ENCODE results near the gene ECSCR. TPM values are rescaled to one million over a fixed set of nuclear protein-coding genes. Genes with fewer than 3 reads are reported as not detected.
"Not testable (repeated sequence)": the region's sequence is repeated elsewhere in the genome, so short reads cannot be mapped to it uniquely, and the experiment has no call there.

Gene ECSCR
- polyA plus RNA-seq, 5 donors = 58.1 to 76.8 (median 67.5) TPM

DNA sequence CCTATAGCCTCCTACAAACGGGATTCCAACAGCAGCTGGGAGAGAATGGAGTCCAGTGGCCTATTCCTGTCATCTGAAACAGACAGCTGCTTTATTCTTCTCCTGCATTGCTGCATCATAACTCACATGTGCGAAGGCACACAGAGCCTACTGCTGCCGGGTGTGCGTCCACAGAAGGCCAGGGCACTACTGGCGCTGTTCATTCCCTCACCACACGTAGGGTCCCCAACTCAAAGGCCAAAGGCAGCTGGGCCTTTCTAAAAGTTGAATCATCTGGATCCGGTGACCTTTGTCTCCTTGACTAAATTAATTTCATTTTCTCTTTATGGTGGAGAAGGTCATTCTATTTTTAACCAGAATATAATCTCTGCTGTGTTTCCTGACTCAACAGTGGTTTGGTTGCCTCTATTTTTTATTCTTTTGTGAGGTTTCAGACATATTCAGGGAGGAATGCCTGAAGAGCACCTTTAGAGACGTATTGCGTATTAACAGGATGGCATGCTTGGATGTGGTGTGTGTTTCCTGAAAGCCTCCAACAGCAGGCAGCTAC is 47.9 kb downstream of the ECSCR start:
- DNase-seq = no peak

DNA sequence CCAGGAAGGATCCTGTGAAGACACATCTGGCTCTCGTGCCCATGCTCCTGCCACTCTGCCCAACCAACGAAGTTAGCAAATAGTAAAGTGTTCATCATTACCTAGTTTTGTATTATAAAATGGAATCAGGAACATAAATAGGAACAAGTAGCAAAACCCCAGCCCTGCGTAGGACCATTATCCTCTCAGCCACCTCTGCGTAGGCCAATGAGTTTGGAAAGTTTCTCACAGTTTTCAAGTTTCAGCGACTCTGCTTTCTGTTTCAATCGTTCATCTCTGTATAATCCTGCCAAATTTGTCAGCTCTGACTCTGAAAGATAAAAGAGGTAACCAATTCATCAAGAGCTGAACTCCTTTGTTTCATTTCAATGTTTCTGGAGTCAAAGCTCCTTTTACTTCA is 48.6 kb downstream of the ECSCR start:
- DNase-seq = no peak

- no peak for DNase-seq
Observed at GRCh38 chr5:139413153-139413552, 49.4 kb downstream of the ECSCR start.

- DNase-seq = no peak
Observed at GRCh38 chr5:139410993-139411828, 51.3 kb downstream of the ECSCR start.

GRCh38 chr5:139410121-139410992 is 52.2 kb downstream of the ECSCR start:
- no peak for DNase-seq

- not testable (repeated sequence) for DNase-seq
Observed at GRCh38 chr5:139409116-139409515, 53.4 kb downstream of the ECSCR start.

DNA sequence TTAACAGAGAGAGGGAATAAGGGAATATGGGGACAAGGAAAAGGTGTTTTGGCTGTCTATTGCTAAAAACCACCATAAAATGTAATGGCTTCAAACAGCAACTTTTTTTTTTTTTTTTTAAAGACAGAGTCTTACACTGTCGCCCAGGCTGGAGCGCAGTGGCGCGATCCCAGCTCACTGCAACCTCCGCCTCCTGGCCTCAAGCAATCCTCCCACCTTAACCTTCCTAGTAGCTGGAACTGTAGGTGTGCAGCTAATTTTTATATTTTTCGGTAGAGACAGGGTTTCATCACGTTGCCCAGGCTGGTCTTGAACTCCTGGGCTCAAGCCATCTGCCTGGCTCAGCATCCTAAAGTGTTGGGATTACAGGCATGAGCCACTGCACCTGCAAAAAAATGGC is 54.4 kb downstream of the ECSCR start:
- no peak for DNase-seq

DNA sequence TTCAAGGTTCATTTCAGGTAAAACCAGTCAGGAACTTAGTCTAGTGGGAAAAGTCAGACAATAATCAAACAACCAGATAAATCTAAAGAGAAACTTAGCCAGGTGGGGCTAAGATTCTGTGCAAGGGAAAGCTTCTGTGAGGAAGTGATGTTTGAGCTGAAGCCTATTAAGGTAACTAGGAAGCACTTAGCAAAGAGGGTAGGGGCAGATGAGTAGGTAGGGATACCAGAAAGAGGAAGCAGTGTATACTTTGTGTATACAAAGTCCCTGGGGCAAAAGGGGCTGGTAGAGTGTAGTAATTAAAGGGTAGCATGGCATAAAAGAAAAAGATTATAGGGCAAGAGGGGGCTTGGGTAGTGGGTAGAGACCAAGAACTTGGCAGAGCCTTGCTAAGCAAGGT is 55.0 kb downstream of the ECSCR start:
- DNase-seq = no peak

- DNase-seq = no peak
Observed at GRCh38 chr5:139406963-139407362, 55.6 kb downstream of the ECSCR start.

DNA sequence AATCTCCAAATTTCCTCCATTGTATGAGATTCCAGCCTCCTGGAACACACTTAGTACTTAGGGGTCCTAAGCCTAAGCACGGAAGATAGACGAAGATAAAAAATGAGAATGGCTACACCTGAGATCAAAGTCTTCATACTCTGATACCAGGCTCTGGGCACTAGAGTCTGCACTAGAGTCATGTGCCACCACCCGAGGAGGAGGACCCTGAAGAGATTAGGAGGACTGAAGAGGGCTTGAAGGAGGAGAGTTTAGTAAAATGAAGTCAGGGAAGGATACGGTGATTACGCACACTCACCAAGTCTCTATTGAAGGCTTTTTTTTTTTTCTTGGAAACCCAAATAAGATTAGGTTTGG is 58.1 kb downstream of the ECSCR start:
- no peak for DNase-seq

DNA sequence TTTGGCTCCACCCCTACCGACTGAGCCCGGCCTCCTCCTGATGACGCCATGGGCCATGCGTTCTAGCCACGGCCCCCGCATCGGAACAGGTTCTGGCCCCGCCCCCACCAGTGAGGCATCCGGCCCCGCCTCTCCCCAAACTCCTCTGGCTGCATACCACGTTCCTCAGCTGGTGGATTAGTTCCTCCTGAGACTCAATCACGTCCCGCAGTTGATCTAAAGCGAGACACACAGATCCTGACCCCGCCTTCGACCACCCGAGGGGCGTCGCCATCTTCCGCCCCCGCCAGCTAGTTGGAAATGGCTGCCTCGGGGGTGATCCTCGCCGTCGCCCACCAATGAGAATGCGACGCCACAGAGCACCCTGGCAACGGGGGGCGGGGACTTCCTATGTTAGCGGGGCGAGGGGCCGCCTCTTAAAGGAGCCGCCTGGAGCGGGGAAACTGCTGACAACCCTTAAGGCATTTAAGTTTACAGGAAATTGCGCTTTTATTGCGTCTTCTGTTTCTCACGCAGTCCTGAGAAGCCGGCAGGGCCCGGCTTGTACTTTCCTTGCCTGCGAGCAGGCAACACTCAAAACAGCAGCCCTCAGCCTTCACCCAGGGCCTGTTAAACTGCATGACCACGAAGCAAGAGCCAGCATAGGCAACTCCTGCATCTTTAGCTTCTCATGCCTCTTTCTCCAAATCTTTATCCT is 58.6 kb downstream of the ECSCR start, which contains the start of gene SPATA24:
Gene SPATA24, minus strand, starts transcription at position 303 of the 697 bp plus-strand sequence. Its CDS starts 29 bp downstream, at position 274.
- peak; percentile 98 for DNase-seq

- DNase-seq = peak in 1 of 2 donors; percentile 46
Observed at GRCh38 chr5:139403418-139403786, 59.1 kb downstream of the ECSCR start.

- DNase-seq = no peak
Observed at GRCh38 chr5:139402561-139403158, 59.9 kb downstream of the ECSCR start.

- DNase-seq = no peak
Observed at GRCh38 chr5:139401546-139401945, 61.0 kb downstream of the ECSCR start.

DNA sequence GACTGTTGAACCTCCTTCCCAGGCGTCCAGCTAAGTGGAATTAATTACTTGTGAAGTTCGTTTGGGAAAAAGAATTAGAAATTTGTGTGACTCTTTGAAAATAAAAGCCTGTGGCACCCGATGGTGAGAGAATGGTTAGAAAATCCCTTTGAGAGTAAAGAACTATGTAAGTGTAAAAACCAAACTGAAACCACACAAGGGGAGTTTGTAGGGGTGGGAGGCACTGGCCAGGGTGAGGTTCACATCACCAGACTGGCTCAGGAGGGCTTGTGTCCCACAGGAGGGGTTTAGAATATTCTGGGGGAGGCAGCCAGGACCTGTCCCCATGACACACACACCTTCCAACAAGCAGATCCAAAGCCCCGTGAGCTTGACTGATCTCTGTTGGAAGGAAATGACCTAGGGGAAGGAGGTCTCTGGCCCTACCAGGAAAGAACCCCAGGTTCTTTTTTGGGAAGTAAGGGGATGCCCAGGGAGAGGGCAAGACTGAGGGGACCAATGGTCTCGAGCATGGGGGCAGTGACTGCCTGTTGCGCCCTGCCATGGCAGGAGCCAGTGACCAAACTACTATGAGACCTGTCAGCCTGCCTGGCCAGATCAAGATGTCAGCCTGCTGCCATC is 62.9 kb downstream of the ECSCR start:
- DNase-seq = no peak

Other genes with a start within 250 kb of the ECSCR start
- 100 to 1,000 TPM; 464 to 725 (median 623) TPM for gene MATR3, start 169.0 kb downstream of the ECSCR start, polyA plus RNA-seq (ENCODE audit: insufficient read depth in 1 of 5, insufficient read length in 5 of 5, low replicate concordance in 1 of 5)
- gene PAIP2, start 120.9 kb downstream of the ECSCR start, polyA plus RNA-seq (ENCODE audit: insufficient read depth in 1 of 5, insufficient read length in 5 of 5, low replicate concordance in 1 of 5) = 100 to 1,000 TPM; 121 to 177 (median 143) TPM
- 1 to 10 TPM; 1.1 to 1.9 (median 1.7) TPM for gene SLC23A1, start 79.4 kb downstream of the ECSCR start, polyA plus RNA-seq (ENCODE audit: insufficient read depth in 1 of 5, insufficient read length in 5 of 5, low replicate concordance in 1 of 5)
- 1 to 10 TPM in 1 of 5 donors, under 1 TPM in 4; 0.37 to 1.0 (median 0.81) TPM for gene MZB1, start 72.8 kb downstream of the ECSCR start, polyA plus RNA-seq (ENCODE audit: insufficient read depth in 1 of 5, insufficient read length in 5 of 5, low replicate concordance in 1 of 5)
- gene PROB1, start 67.6 kb downstream of the ECSCR start, polyA plus RNA-seq (ENCODE audit: insufficient read depth in 1 of 5, insufficient read length in 5 of 5, low replicate concordance in 1 of 5) = 1 to 10 TPM in 1 of 5 donors, under 1 TPM in 4; 0.60 to 3.0 (median 0.86) TPM
- gene SPATA24, start 58.7 kb downstream of the ECSCR start, polyA plus RNA-seq (ENCODE audit: insufficient read depth in 1 of 5, insufficient read length in 5 of 5, low replicate concordance in 1 of 5) = 10 to 100 TPM in 2 of 5 donors, 1 to 10 TPM in 3; 8.5 to 11.9 (median 9.4) TPM
- 10 to 100 TPM; 23.6 to 40.4 (median 34.2) TPM for gene DNAJC18, start 23.2 kb downstream of the ECSCR start, polyA plus RNA-seq (ENCODE audit: insufficient read depth in 1 of 5, insufficient read length in 5 of 5, low replicate concordance in 1 of 5)
- gene SMIM33, start 8.3 kb upstream of the ECSCR start, polyA plus RNA-seq (ENCODE audit: insufficient read depth in 1 of 5, insufficient read length in 5 of 5, low replicate concordance in 1 of 5) = under 1 TPM in 1 of 5 donors, not detected in 4; 0.05 TPM
- 10 to 100 TPM; 55.4 to 79.5 (median 70.6) TPM for gene STING1, start 20.0 kb upstream of the ECSCR start, polyA plus RNA-seq (ENCODE audit: insufficient read depth in 1 of 5, insufficient read length in 5 of 5, low replicate concordance in 1 of 5)
- 100 to 1,000 TPM; 139 to 179 (median 159) TPM for gene UBE2D2, start 98.6 kb upstream of the ECSCR start, polyA plus RNA-seq (ENCODE audit: insufficient read depth in 1 of 5, insufficient read length in 5 of 5, low replicate concordance in 1 of 5)
- gene CXXC5, start 185.6 kb upstream of the ECSCR start, polyA plus RNA-seq (ENCODE audit: insufficient read depth in 1 of 5, insufficient read length in 5 of 5, low replicate concordance in 1 of 5) = 10 to 100 TPM; 35.7 to 48.0 (median 40.1) TPM

All from right lung (tissue), 5 donors.